GM13976 (cell line): ENCODE data around the gene COL6A3.

Experiments used
- DNase-seq: peaks from one replicate; pipeline ENCODE4 v3.0.0; 2012; ENCODE audit warnings: low spot score
- CTCF ChIP-seq: IDR thresholded peaks from 2 replicates; pipeline ENCODE4 v1.5.1; 2012; ENCODE audit warnings: borderline replicate concordance, mild to moderate bottlenecking; ENCODE audit not compliant: insufficient read depth; ENCODE audit errors: extremely low read depth, missing control alignments, control extremely low read depth
- in situ Hi-C: fragments of 300-500 bp; cut with MboI; formaldehyde crosslinking; loops from one replicate; pipeline ENCODE4 v1.12.0; 2022; ENCODE audit warnings: low sequenced_read_pairs, mixed read lengths, inconsistent platforms; ENCODE audit not compliant: unreplicated experiment

The COL6A3 gene

GRCh38 chr2:237353215-237353614 is 60.7 kb downstream of the COL6A3 start:
- no peak for DNase-seq

GRCh38 chr2:237352279-237352845 is 61.6 kb downstream of the COL6A3 start:
- no peak for TF ChIP-seq CTCF
- no peak for DNase-seq
- in situ Hi-C loops: no loop called here

More at GRCh38 chr2:237353215-237353614, 60.7 kb downstream of the COL6A3 start:
- TF ChIP-seq CTCF: no peak
- in situ Hi-C loops: no loop called here

- TF ChIP-seq CTCF: no peak
- DNase-seq: no peak
- in situ Hi-C loops: no loop called here
Measured at GRCh38 chr2:237351796-237352195, 62.2 kb downstream of the COL6A3 start.

GRCh38 chr2:237351046-237351445 is 62.9 kb downstream of the COL6A3 start:
- in situ Hi-C loops: no loop called here
- DNase-seq: no peak
- no peak for TF ChIP-seq CTCF

- in situ Hi-C loops: no loop called here
- no peak for DNase-seq
- no peak for TF ChIP-seq CTCF
Measured at GRCh38 chr2:237350597-237350996, 63.4 kb downstream of the COL6A3 start.

GRCh38 chr2:237350070-237350469 is 63.9 kb downstream of the COL6A3 start:
- TF ChIP-seq CTCF: no peak
- in situ Hi-C loops: no loop called here
- DNase-seq: no peak
